HEK293 (cell line): Measurements from ENCODE around the gene RPS6KB1.

ENCODE experiments used
- GLI2 ChIP-seq: fragments of 450-650 bp; formaldehyde crosslinking; IDR thresholded peaks from 2 replicates; pipeline ENCODE4; 2017; ENCODE audit warnings: missing biosample characterization, missing genetic modification characterization, low read depth, borderline replicate concordance
- GLIS2 ChIP-seq: fragments of 450-650 bp; formaldehyde crosslinking; IDR thresholded peaks from 2 replicates; pipeline ENCODE4 v1.5.1; 2016; ENCODE audit warnings: missing biosample characterization, missing genetic modification characterization
- HOXC10 ChIP-seq: sonication (generic); formaldehyde crosslinking; IDR thresholded peaks from 2 replicates; pipeline ENCODE4 v1.8.1; 2023; ENCODE audit warnings: mild to moderate bottlenecking, missing genetic modification reagents
- INSM2 ChIP-seq: fragments of 450-650 bp; formaldehyde crosslinking; IDR thresholded peaks from 2 replicates; pipeline ENCODE4 v1.5.1; 2016; ENCODE audit warnings: missing biosample characterization, missing genetic modification characterization
- KLF17 ChIP-seq: fragments of 450-650 bp; formaldehyde crosslinking; IDR thresholded peaks from 2 replicates; pipeline ENCODE4 v1.5.1; 2016; ENCODE audit warnings: missing biosample characterization, missing genetic modification characterization
- KLF7 ChIP-seq: fragments of 450-650 bp; formaldehyde crosslinking; IDR thresholded peaks from 2 replicates; pipeline ENCODE4 v1.5.1; 2016; ENCODE audit warnings: missing biosample characterization, missing genetic modification characterization, borderline replicate concordance
- KLF9 ChIP-seq: fragments of 450-650 bp; formaldehyde crosslinking; IDR thresholded peaks from 2 replicates; pipeline ENCODE4 v1.5.1; 2016; ENCODE audit warnings: missing biosample characterization, missing genetic modification characterization, low read depth
- MZF1 ChIP-seq: fragments of 450-650 bp; formaldehyde crosslinking; IDR thresholded peaks from 2 replicates; pipeline ENCODE4 v1.5.1; 2017; ENCODE audit warnings: missing biosample characterization, missing genetic modification characterization, borderline replicate concordance
- OSR2 ChIP-seq: fragments of 450-650 bp; formaldehyde crosslinking; IDR thresholded peaks from 2 replicates; pipeline ENCODE4 v1.5.1; 2016; ENCODE audit warnings: missing biosample characterization, missing genetic modification characterization
- PRDM1 ChIP-seq: fragments of 450-650 bp; formaldehyde crosslinking; IDR thresholded peaks from 2 replicates; pipeline ENCODE4; 2016; ENCODE audit warnings: missing biosample characterization, missing genetic modification characterization
- PRDM4 ChIP-seq: fragments of 450-650 bp; formaldehyde crosslinking; IDR thresholded peaks from 2 replicates; pipeline ENCODE4 v1.5.1; 2017; ENCODE audit warnings: missing biosample characterization, missing genetic modification characterization
- RBAK ChIP-seq: fragments of 450-650 bp; formaldehyde crosslinking; IDR thresholded peaks from 2 replicates; pipeline ENCODE4 v1.5.1; 2016; ENCODE audit warnings: missing biosample characterization, missing genetic modification characterization
- ZBTB21 ChIP-seq: fragments of 450-650 bp; formaldehyde crosslinking; IDR thresholded peaks from 2 replicates; pipeline ENCODE4 v1.5.1; 2017; ENCODE audit warnings: missing biosample characterization, missing genetic modification characterization
- ZFP37 ChIP-seq: fragments of 450-650 bp; formaldehyde crosslinking; IDR thresholded peaks from 2 replicates; pipeline ENCODE4 v1.5.1; 2016; ENCODE audit warnings: missing biosample characterization, missing genetic modification characterization
- ZFP69B ChIP-seq: fragments of 450-650 bp; formaldehyde crosslinking; IDR thresholded peaks from 2 replicates; pipeline ENCODE4 v1.5.1; 2016; ENCODE audit warnings: missing biosample characterization, missing genetic modification characterization
- ZNF133 ChIP-seq: fragments of 450-650 bp; formaldehyde crosslinking; IDR thresholded peaks from 2 replicates; pipeline ENCODE4 v1.5.1; 2016; ENCODE audit warnings: missing biosample characterization, missing genetic modification characterization
- ZNF140 ChIP-seq: fragments of 450-650 bp; formaldehyde crosslinking; IDR thresholded peaks from 2 replicates; pipeline ENCODE4 v1.5.1; 2016; ENCODE audit warnings: missing biosample characterization, missing genetic modification characterization
- ZNF155 ChIP-seq: fragments of 450-650 bp; formaldehyde crosslinking; IDR thresholded peaks from 2 replicates; pipeline ENCODE4 v1.5.1; 2016; ENCODE audit warnings: missing biosample characterization, missing genetic modification characterization
- ZNF175 ChIP-seq: fragments of 450-650 bp; formaldehyde crosslinking; IDR thresholded peaks from 2 replicates; pipeline ENCODE4 v1.5.1; 2016; ENCODE audit warnings: missing biosample characterization, missing genetic modification characterization
- ZNF184 ChIP-seq: fragments of 450-650 bp; IDR thresholded peaks from 2 replicates; pipeline ENCODE4 v1.5.1; 2018; ENCODE audit warnings: missing biosample characterization, mild to moderate bottlenecking, missing genetic modification characterization
- ZNF274 ChIP-seq, 2 experiments: fragments of 200-500 bp in 1 of 2; fragments of 450-650 bp in 1 of 2; sonication (Bioruptor generic) in 1 of 2; formaldehyde crosslinking in 1 of 2; IDR thresholded peaks; 2 replicates each; pipeline versions ENCODE4 v1.5.1 to v1.6.1; 2014 to 2016; ENCODE audit warnings: borderline replicate concordance in 1 of 2, inconsistent platforms in 1 of 2, low read length in 1 of 2, missing biosample characterization in 1 of 2, missing genetic modification characterization in 1 of 2
- ZNF335 ChIP-seq: fragments of 450-650 bp; formaldehyde crosslinking; conservative IDR thresholded peaks from 2 replicates; pipeline ENCODE4 v1.5.1; 2016; ENCODE audit warnings: missing biosample characterization, missing genetic modification characterization
- ZNF341 ChIP-seq: fragments of 450-650 bp; formaldehyde crosslinking; IDR thresholded peaks from 2 replicates; pipeline ENCODE4; 2016; ENCODE audit warnings: low read depth, missing biosample characterization, missing genetic modification characterization
- ZNF529 ChIP-seq: fragments of 450-650 bp; formaldehyde crosslinking; IDR thresholded peaks from 2 replicates; pipeline ENCODE4 v1.5.1; 2017; ENCODE audit warnings: missing genetic modification characterization, missing biosample characterization; ENCODE audit not compliant: insufficient replicate concordance
- ZNF544 ChIP-seq: fragments of 450-650 bp; formaldehyde crosslinking; IDR thresholded peaks from 2 replicates; pipeline ENCODE4 v1.5.0; 2017; ENCODE audit warnings: missing biosample characterization, missing genetic modification characterization
- ZNF555 ChIP-seq: fragments of 450-650 bp; formaldehyde crosslinking; conservative IDR thresholded peaks from 2 replicates; pipeline ENCODE4 v1.5.1; 2017; ENCODE audit warnings: missing biosample characterization, mild to moderate bottlenecking, missing genetic modification characterization, inconsistent platforms
- ZNF558 ChIP-seq: fragments of 450-650 bp; formaldehyde crosslinking; IDR thresholded peaks from 2 replicates; pipeline ENCODE4 v1.5.1; 2016; ENCODE audit warnings: missing biosample characterization, missing genetic modification characterization
- ZNF561 ChIP-seq: fragments of 450-650 bp; IDR thresholded peaks from 2 replicates; pipeline ENCODE4 v1.5.1; 2018; ENCODE audit warnings: missing biosample characterization, missing genetic modification characterization, borderline replicate concordance
- ZNF571 ChIP-seq: fragments of 450-650 bp; formaldehyde crosslinking; IDR thresholded peaks from 2 replicates; pipeline ENCODE4 v1.5.0; 2017; ENCODE audit warnings: missing biosample characterization, missing genetic modification characterization
- ZNF623 ChIP-seq: fragments of 450-650 bp; formaldehyde crosslinking; IDR thresholded peaks from 2 replicates; pipeline ENCODE4 v1.5.1; 2016; ENCODE audit warnings: missing biosample characterization, missing genetic modification characterization
- ZNF639 ChIP-seq: fragments of 450-650 bp; formaldehyde crosslinking; IDR thresholded peaks from 2 replicates; pipeline ENCODE4 v1.5.1; 2016; ENCODE audit warnings: missing biosample characterization, missing genetic modification characterization
- ZNF776 ChIP-seq: fragments of 450-650 bp; formaldehyde crosslinking; IDR thresholded peaks from 2 replicates; pipeline ENCODE4 v1.5.0; 2017; ENCODE audit warnings: missing biosample characterization, missing genetic modification characterization, borderline replicate concordance
- ZNF777 ChIP-seq: fragments of 450-650 bp; formaldehyde crosslinking; IDR thresholded peaks from 2 replicates; pipeline ENCODE4 v1.5.1; 2017; ENCODE audit warnings: missing biosample characterization, missing genetic modification characterization, borderline replicate concordance
- ZNF830 ChIP-seq: fragments of 450-650 bp; IDR thresholded peaks from 2 replicates; pipeline ENCODE4 v1.5.0; 2018; ENCODE audit warnings: missing biosample characterization, missing genetic modification characterization, low read depth, mild to moderate bottlenecking, moderate library complexity
- ZSCAN16 ChIP-seq: fragments of 450-650 bp; formaldehyde crosslinking; IDR thresholded peaks from 2 replicates; pipeline ENCODE4 v1.5.1; 2016; ENCODE audit warnings: missing biosample characterization, missing genetic modification characterization

RPS6KB1 gene

GRCh38 chr17:59963738-59964481, 71.0 kb downstream of the RPS6KB1 start (continued):
- 0 out of 2 replicates have a peak, but pooled peaks have one; percentile 29 for TF ChIP-seq INSM2 (tag by site-specific recombination)
- no peak for TF ChIP-seq ZNF639
- no peak for TF ChIP-seq MZF1
- TF ChIP-seq ZNF777 = peak; percentile 96; the same call in 1 of the 2 replicates
- TF ChIP-seq ZNF571 (tag by site-specific recombination) = no peak
- peak; percentile 43; the same call in 1 of the 2 replicates for TF ChIP-seq ZBTB21 (tag by site-specific recombination)
- no peak for TF ChIP-seq ZNF558 (tag by site-specific recombination)
- no peak for TF ChIP-seq ZNF555 (tag by site-specific recombination)
- no peak for TF ChIP-seq KLF17 (tag by site-specific recombination)
- TF ChIP-seq ZNF561 (tag by site-specific recombination) = no peak
- no peak for TF ChIP-seq ZFP69B (tag by site-specific recombination)
- TF ChIP-seq GLIS2 = no peak
- TF ChIP-seq RBAK = no peak
- TF ChIP-seq KLF9 (tag by site-specific recombination) = no peak
- no peak for TF ChIP-seq ZNF830 (tag by site-specific recombination)
- TF ChIP-seq ZNF140 (tag by site-specific recombination) = no peak
- no peak for TF ChIP-seq ZNF776 (tag by site-specific recombination)
- no peak for TF ChIP-seq ZNF529 (tag by site-specific recombination)
- TF ChIP-seq ZSCAN16 (tag by site-specific recombination) = no peak
- TF ChIP-seq ZNF341 (tag by site-specific recombination) = peak; percentile 89
- TF ChIP-seq ZNF133 (tag by site-specific recombination) = no peak
- TF ChIP-seq GLI2 (tag by site-specific recombination) = no peak
- peak; percentile 8 for TF ChIP-seq ZNF335 (tag by site-specific recombination)
- peak; percentile 92 for TF ChIP-seq PRDM1 (tag by site-specific recombination)
- TF ChIP-seq HOXC10 (CRISPR knock-in tag) = no peak
- no peak for TF ChIP-seq ZNF175 (tag by site-specific recombination)
- no peak for TF ChIP-seq ZFP37
- TF ChIP-seq KLF7 (tag by site-specific recombination) = no peak
- TF ChIP-seq ZNF544 (tag by site-specific recombination) = no peak
- TF ChIP-seq ZNF184 (tag by site-specific recombination) = no peak
- no peak for TF ChIP-seq ZNF155 (tag by site-specific recombination)
- TF ChIP-seq OSR2 (tag by site-specific recombination) = no peak
- TF ChIP-seq ZNF274 (IDR thresholded peaks at IDR 0.05; ENCODE audit: low read length) = no peak
- no peak for TF ChIP-seq ZNF274 (tag by site-specific recombination; IDR thresholded peaks at IDR 0.05; ENCODE audit: borderline replicate concordance)
- TF ChIP-seq ZNF623 = no peak
- no peak for TF ChIP-seq PRDM4 (tag by site-specific recombination)
